Measurements from ENCODE around the gene ZNF619.

ZNF619 gene

DNA sequence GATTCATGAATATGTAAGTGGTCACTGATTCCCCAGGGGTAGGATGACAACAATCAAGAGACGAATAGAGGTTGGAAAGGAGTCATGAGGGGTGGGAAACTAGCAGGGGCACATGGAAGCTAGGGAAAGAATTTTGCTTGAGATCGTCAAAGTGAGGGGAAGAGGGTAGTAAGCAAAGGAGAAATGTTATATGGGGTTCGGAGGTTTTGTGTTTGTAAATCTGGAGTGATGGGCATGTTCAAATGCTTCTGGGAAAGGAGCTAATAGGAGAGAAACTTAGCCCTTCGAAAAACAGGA is 11.9 kb upstream of the ZNF619 start:
- DNase-seq (ENCODE audit: low read depth, low spot score): no peak

DNA sequence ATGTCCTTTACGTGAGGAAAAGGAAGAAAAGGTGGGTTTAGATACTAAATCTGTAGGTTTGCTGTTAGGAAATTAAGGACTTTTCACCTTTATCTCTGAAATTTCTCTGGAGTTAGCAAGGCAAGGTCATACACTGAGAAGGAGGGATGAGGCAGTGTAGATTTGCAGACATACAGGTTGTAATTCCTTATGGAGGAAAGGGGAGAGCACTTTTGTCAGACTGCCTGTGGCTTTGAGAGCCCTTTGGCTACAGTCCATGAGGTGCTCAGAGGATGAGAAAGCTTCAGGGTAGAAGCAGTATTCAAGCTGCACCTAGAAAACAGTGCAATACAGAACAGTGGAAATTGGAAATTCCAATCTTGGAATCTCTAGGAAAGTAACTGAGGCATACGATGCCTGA is 11.5 kb upstream of the ZNF619 start:
- no peak for DNase-seq (ENCODE audit: low read depth, low spot score)

DNA sequence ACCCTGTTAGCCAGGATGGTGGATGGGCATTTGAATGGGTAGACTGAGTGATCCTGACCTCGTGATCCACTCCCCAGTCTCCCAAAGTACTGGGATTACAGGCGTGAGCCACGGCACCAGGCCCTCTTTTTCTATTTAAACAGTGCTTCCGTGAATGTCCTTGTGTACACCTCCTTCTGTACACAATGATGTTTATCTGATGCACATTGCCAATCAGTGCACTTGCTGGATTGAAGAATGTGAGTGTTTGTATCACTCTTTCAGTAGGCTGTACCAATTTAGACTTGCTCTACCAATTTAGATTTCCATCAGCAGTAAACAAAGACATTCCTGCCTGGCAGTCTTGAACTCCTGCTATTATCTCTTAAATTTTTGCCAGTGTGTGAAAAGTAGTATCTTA is 8.9 kb upstream of the ZNF619 start:
- no peak for DNase-seq (ENCODE audit: low read depth, low spot score)

DNA sequence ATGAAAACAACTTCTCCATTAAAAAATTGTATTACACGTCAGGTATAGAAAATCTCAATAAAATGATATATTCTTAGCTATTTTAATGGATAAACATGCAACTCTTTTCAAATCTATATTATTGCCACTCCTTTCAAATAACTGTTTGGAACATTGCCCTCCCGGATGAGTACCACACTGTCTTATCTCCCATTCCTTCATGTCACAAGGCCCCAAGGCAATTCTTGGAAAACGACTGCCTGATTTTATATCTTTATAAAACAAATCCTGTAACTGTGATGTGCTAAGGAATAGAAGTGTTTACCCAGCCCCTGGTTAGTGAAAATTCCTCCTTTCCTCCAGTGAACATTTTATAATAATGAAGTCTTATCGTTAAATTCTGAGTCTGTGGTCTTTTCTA is 6.2 kb upstream of the ZNF619 start:
- no peak for DNase-seq (ENCODE audit: low read depth, low spot score)

DNA sequence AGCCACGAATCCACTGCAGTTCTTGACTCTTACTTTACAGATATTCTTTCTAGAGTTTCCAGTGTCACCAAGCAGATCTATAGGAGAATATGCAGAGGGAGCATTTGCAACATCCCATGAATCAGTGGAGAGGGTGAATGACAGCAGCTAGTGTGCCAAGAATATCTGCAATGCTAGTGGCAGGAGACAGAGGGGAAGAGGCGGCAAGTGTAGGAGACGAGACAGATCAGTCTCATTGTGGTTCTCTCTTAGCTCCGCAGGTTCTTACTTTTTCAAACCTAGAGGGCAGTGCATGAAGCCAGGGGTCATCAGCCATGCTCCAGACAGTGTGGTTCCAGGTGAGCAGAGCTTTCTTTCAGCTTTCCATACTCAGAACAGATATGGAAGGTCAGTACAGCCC is 744 bp downstream of the ZNF619 start:
- no peak for DNase-seq (ENCODE audit: low read depth, low spot score)

DNA sequence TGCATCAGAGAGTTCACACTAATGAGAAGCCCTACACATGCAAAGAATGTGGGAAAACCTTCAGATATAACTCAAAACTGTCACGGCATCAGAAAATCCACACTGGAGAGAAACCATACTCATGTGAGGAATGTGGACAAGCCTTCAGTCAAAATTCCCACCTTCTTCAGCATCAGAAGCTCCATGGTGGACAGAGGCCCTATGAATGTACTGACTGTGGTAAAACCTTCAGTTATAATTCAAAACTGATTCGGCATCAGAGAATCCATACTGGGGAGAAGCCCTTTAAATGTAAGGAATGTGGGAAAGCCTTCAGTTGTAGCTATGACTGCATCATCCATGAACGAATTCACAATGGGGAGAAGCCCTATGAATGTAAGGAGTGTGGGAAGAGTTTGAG is 10.2 kb downstream of the ZNF619 start:
- no peak for DNase-seq (ENCODE audit: low read depth, low spot score)

DNA sequence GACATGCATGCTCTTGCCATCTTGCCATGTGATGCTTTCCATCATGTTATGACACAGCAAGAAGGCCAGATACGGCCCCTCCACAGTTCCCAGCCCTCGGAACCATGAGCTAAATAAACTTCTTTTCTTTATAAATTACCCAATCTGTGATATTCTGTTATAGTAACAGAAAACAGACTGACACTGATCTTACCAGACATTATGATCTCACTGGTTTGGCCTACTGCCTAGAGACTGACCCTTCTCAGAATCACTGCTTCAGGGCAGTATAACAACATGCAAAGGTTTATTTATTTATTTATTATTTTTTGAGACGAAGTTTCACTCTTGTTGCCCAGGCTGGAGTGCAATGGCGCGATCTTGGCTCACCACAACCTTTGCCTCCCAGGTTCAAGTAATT is 14.0 kb downstream of the ZNF619 start:
- no peak for DNase-seq (ENCODE audit: low read depth, low spot score)

DNA sequence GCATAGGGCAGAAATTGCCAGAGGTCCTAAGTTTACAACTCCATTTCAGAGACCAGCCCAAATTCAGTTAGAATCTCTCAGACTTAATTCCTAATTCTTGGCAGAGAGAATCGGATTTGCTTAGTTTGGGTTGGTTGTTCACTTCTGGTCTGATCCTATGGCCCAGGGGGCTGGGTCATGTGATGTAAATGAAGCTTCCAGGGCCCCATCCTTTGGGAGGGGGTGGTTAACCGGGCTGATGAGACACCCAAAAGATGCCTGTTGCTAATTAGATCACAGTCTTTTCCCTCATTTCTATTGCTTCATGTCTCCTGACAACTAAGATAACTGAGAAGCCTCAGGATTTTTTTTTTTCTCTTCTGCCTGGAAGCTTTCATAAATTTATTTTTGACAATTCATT is 17.8 kb downstream of the ZNF619 start:
- DNase-seq (ENCODE audit: low read depth, low spot score): no peak

DNA sequence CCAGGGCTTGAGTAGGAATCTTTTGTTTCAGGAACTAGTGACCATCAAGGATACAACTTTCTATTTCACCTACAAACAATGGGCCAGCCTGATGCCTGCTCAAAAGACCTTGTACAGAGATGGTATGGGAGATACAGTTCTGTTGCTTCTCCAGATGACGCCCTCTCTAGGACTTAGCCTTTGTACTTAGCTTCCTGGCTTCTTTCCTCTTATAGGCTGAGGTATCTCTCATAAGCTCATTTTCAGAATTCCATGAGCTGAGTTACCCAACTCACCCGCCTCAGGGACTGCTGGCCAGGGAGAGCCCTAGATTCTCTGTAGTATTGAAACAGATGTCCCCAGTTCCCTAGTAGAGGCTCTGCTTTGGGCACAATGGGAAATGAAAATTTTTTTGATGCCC is 20.4 kb downstream of the ZNF619 start:
- DNase-seq (ENCODE audit: low read depth, low spot score): no peak

DNA sequence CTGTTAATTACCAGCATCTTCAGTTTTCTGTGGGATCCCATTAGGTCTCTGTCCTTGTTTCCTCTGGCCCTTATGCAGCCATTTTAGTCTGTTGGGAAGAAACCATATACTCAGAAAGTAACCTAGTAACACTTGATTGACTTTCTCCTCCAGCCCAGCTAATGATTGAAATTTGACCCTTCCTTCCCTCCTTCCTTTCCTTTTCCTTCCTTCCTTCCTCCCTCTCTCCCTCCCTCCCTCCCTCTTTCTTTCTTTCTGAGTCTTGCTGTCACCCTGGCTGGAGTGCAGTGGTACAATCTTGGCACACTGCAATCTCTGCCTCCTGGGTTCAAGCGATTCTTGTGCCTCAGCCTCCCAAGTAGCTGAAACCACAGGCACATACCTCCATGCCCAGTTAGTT is 23.0 kb downstream of the ZNF619 start:
- DNase-seq (ENCODE audit: low read depth, low spot score): no peak

DNA sequence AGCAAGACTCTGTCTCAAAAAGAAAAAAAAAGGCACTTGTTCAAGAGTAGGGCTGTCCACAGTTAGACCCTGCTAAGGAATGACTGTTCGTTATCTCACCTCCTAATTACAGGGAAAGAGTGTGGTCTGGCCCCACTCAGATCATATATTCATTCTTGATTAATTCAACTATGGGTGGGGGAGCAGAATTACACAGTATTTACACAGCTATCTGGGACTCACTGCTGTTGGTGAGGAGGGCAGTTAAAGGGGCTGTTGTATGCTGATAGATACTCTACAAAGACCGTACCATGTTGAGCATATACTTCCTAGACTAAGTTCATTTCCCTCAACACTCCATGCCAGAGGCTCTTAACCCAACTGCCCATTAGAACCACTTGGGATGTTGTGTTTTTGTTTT is 25.1 kb downstream of the ZNF619 start:
- no peak for DNase-seq (ENCODE audit: low read depth, low spot score)

DNA sequence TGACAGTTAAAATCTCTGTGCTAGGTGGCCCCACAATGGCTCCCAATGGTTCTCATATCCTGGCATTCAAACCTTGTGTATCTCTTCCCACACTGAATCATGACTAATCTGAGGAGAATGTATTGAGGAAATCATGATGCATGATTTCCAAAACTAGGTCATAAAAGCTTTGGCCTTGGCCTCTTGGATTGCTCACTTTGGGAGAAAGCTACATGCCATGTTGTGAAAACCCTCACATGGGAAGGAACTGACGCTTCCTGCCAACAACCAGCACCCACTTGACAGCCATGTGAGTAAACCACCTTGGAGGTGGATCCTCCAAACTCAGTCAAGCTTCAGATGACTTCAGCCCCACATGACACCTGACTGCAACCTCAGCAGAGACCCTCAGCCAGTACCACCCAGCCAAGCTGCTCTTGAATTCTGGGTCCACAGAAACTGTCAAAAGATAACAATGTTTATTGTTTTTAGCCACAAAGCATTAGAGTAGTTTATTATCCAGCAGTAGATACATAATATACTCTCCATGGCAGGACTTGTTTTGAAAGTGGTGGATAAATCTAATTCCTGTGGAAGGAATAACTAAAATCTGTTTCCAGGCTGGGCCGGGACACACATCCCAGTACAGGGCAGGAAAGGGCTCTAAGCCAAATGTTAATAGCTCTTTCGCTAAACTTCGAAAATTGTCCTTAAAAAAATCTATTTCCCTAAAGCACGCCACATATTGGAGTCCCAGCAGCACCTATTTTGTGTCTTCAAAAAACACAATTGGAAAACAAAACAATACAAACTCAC is 27.9 kb downstream of the ZNF619 start:
- no peak for DNase-seq (ENCODE audit: low read depth, low spot score)

DNA sequence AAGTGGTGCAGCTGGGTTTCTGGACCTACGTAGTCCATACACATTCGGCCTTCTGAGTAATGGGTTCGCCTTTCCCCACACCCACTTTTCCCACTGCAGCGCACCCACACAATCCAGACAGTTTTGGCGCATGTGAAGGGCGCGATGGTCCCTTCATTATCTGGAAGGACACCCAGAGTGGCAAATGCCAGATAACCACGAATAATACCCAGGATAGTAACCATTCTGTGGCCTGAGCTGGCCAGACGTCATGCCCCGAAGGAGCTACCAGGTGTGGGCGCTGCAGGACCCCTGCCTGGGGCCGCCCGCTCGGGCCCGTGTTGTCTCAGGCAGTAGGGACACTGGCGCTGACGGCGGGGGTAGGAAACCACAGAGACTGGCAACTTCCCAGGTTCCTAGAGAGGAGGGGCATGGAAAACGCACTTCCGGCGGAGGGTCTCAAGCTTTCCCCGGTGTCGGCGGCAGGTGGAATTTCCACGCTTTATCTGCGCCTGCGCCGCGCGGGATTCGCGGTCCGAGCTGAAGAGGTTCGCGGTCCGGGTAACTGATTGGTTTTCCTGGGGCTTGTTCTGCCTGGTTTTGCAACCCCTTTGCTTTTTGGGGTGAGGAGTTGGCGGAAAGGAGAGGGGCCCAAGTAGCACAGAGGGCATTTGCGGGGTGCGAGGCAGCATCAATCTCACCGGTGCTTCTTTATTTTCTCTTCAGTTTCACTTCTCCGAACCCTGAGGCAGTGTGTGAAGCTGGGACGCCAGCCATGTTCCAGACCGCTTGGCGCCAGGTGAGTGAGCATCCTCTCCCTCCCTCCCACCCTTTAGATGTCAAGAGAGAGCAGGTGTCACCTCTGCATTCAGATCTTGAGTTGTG is 28.9 kb downstream of the ZNF619 start, which contains the start of gene ZNF620:
Gene ZNF620, plus strand, starts transcription at position 441 of the 864 bp plus-strand sequence. Its CDS starts 314 bp downstream, at position 755.
- peak; percentile 3 for DNase-seq (ENCODE audit: low read depth, low spot score)

DNA sequence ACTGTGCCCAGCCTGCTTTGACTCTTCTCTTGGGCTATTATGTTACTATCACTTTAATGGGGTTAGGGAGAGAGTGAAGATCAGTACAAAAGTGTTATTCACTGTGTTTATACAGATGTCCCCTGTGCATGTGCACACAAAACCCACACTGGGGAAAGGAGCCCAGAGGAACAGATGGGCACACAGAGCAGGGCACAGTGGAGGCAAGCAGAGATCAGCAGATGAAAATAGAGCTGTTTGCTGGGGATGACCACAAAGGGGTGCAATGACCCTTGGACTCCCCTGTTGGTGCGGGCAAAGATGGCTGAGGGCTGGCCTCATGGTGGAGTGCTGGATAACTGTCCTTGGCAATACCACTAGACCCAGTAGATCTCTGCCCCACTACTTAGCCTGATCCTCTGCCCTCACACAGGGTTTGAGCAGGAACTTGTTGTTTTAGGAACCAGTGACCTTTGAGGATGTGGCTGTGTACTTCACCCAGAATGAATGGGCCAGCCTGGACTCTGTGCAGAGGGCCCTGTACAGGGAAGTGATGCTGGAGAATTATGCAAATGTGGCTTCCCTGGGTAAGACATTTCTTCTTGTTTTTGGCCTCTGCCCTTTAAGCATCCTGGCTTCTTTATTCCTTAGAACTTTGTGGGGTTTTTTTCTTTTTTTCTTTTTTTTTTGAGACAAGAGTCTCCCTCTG is 34.3 kb downstream of the ZNF619 start:
- no peak for DNase-seq (ENCODE audit: low read depth, low spot score)

DNA sequence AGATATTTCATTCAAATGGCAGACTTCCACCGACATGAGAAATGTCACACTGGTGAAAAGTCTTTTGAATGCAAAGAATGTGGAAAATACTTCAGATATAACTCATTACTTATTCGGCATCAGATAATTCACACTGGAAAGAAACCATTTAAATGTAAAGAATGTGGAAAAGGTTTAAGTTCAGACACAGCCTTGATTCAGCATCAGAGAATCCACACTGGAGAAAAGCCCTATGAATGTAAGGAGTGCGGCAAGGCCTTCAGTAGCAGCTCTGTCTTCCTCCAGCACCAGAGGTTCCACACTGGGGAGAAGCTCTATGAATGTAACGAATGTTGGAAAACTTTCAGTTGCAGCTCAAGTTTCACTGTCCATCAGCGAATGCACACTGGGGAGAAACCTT is 39.3 kb downstream of the ZNF619 start:
- DNase-seq (ENCODE audit: low read depth, low spot score): no peak

DNA sequence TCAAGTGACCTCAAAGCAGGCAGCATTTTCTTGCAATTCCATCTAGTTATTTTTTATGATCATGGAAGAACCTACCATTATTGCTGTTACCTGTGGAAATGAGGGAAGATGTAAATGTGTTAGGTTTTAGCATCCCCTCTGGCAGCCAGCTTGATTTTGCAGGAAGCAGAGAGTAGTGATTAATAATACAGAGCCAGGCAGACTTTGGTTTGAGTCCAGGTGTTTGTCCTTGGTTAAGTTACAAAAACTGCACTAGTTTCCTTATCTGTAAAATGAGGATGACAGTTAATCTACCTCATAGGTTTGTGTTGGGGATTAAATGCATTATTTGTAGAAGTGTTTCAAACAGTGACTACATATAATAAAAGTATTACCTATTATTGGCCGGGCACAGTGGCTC is 41.1 kb downstream of the ZNF619 start:
- DNase-seq (ENCODE audit: low read depth, low spot score): no peak

DNA sequence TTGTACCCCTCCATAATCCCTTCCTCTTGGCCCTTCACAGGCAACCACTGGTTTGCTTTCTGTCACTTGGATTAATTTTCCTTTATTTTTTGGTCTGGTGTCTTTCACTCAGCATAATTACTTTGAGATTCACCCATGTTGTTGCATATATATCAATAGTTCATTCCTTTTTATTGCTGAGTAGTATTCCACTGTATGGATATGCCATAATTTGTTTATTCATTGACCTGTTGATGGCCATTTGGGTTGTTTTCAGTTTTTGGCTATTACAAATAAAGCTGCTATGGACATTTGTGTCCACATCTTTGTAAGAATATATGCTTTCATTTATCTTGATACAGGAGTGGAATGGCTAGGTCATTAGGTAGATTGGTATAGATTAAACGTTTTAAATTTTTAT is 41.9 kb downstream of the ZNF619 start:
- no peak for DNase-seq (ENCODE audit: low read depth, low spot score)

DNA sequence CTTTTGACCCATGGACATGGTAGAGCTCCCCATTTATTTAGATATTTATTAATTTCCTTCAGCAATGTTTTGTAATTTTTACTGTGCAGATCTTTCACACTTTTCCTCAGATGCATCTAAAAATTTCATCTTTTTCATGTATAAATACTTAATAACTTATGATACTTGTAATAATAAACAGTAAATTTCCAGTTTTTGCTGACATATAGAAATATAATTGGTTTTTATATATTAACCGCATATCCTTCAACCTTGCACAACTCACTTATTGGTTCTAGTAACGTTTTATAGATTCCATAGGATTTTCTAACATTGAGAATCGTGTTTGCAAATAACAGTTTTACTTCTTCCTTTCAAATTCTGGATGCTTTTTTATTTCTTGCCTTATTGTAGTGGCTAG is 44.3 kb downstream of the ZNF619 start:
- no peak for DNase-seq (ENCODE audit: low read depth, low spot score)

DNA sequence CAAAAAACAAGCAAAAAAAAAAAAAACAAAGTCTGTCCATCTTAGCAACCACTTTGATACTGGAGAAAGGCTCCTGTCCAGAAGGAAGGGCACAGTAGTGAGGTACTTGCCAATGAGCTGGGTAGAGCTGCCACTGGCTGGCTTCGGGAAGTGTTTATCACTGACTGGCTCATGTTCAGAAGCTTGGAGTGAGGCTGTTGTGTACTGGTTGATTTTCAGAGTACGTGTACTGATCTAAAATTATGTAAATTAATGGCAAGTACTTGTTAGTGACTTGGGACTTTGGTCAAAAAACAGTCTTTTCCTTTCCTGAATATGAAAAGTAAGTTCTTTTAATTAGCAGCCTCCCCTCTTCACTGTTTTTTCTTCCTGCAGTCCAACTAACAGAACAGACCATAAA is 46.9 kb downstream of the ZNF619 start:
- no peak for DNase-seq (ENCODE audit: low read depth, low spot score)

DNA sequence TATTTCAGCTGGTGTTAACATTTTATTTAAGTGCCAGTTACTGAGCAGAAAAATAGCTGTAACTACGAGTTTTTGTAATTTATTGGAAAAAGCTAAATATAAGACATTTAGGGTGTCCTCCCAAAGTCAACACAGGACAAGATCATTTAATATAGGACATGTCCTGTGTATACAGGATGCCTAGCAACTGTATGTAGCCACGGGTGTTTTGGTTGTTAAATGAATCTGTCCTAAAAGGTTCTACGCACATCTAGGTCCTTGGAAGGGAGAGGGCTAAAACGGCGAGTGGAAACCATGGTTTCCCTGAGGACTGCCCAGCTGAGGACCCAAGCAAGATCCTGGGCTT is 47.3 kb downstream of the ZNF619 start:
- no peak for DNase-seq (ENCODE audit: low read depth, low spot score)

DNA sequence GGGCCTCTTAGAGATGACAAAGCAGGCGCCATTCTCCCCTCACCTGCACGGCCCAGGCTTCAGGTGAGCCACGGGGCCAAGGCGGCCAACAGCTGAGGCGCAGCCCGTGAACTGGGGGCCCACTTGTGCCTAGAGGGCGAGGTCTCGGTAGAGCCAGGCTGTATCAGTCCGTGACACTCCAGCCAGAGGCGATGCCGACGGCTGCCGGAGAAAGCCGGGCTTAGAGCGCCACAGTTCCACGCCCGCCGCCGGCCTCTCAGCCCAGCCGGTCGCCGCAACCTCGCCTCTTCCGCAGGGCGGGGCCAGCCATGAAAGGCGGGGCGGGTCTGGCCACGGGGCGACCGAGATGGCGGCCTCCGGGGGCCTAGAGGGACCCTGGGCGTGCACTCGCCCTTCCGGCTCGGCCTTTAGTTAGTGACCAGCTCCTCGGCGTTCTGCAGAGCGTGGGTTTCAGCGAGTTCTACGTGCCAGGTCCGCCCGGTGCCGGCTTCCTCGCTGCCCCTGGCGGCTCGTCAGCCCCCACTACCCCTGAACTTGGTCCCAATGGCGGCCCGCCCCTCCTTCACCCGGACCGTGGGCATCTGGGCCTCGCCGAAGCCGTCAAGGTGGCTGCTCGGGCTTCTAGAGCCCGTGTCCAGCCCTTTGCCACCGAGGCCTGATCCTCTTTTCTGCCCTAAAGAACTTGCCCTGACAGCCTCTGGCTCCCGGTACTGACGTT is 47.8 kb downstream of the ZNF619 start, which contains the start of gene ZNF621:
Gene ZNF621, plus strand, starts transcription at position 393 of the 718 bp plus-strand sequence. CDS start 881 bp downstream, outside the sequence.
- peak; percentile 62 for DNase-seq (ENCODE audit: low read depth, low spot score)

DNA sequence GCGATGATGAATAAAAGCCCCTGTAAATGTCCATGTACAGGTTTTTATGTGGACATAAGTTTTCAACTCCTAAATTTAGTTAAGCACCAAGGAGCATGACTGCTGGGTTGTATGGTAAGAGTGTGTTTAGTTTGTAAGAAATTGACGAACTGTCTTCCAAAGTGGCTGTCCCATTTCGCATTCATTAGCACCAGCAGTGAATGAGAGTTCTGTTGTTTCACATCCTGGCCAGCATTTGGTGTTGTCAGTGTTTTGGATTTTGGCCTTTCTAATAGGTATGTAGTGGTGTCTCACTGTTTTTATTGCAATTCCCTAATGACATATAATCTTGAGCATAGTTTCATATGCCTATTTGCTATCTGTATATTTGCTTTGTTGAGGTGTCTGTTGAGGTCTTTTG is 51.5 kb downstream of the ZNF619 start:
- no peak for DNase-seq (ENCODE audit: low read depth, low spot score)
